Activated naive CD4-positive, alpha-beta T cell treated with anti-CD3 and anti-CD28 coated beads for 36 hours (primary cell): ENCODE results near the gene USP53. TPM values are rescaled to one million over a fixed set of nuclear protein-coding genes. Genes with fewer than 3 reads are reported as not detected.
"Not testable (repeated sequence)": the region's sequence is repeated elsewhere in the genome, so short reads cannot be mapped to it uniquely, and the experiment has no call there.

ENCODE experiments used
- CTCF ChIA-PET: fragments of 350-600 bp; sonication (Branson Sonifier 250); formaldehyde crosslinking; loops from one replicate; lab custom pipeline; 2021; ENCODE audit warnings: antibody characterized with exemption; lab: Charles Lee
- DNase-seq: peaks from one replicate; pipeline ENCODE4 v3.0.0-alpha.2; 2020
- H3K27ac Mint-ChIP-seq: one replicate; pipeline ENCODE4 v1.8.0; 2021; ENCODE audit warnings: mild to moderate bottlenecking, mixed read lengths
- H3K27me3 Mint-ChIP-seq: one replicate; pipeline ENCODE4 v1.8.0; 2021; ENCODE audit warnings: low read depth, mixed read lengths
- H3K36me3 Mint-ChIP-seq: one replicate; pipeline ENCODE4 v1.8.0; 2021; ENCODE audit warnings: low read depth, mixed read lengths
- H3K4me1 Mint-ChIP-seq: one replicate; pipeline ENCODE4 v1.8.0; 2021; ENCODE audit warnings: low read depth, mixed read lengths
- H3K4me3 Mint-ChIP-seq: one replicate; pipeline ENCODE4 v1.8.0; 2021; ENCODE audit warnings: mild to moderate bottlenecking, moderate library complexity, mixed read lengths
- H3K9me3 Mint-ChIP-seq: one replicate; pipeline ENCODE4 v1.8.0; 2021; ENCODE audit warnings: mixed read lengths
- intact Hi-C: fragments of 100-400 bp; cut with micrococcal nuclease; formaldehyde crosslinking; loops from one replicate; pipeline ENCODE4 v1.15.1; 2023
- total RNA-seq, 2 experiments: library from RNA; stranded (reverse); gene quantifications; one replicate each; pipeline ENCODE4 v1.2.3, GENCODE V29; 2021

Gene USP53
- total RNA-seq, 2 experiments from 2014 or later = 8.6 to 9.3 TPM

GRCh38 chr4:119329835-119330620, 117.5 kb downstream of the USP53 start:
- H3K27me3 Mint-ChIP-seq = no peaks in the 10 kb centered on the region
- H3K4me3 Mint-ChIP-seq = no peak overlapping the region
- CTCF ChIA-PET = no interaction called here
- intact Hi-C loops = no loop called here
- H3K27ac Mint-ChIP-seq = no peak overlapping the region
- DNase-seq = no peak
- no peaks in the 10 kb centered on the region for H3K36me3 Mint-ChIP-seq
- no peaks in the 10 kb centered on the region for H3K9me3 Mint-ChIP-seq
- no peaks in the 10 kb centered on the region for H3K4me1 Mint-ChIP-seq

- H3K36me3 Mint-ChIP-seq, H3K9me3 Mint-ChIP-seq, H3K4me3 Mint-ChIP-seq, H3K27me3 Mint-ChIP-seq, H3K4me1 Mint-ChIP-seq, intact Hi-C loops, DNase-seq, H3K27ac Mint-ChIP-seq, CTCF ChIA-PET: not testable (repeated sequence)
Observed at GRCh38 chr4:119336332-119336979, 123.9 kb downstream of the USP53 start.

GRCh38 chr4:119337010-119337409, 124.5 kb downstream of the USP53 start:
- peaks cover 2% of the 10 kb centered on the region for H3K4me1 Mint-ChIP-seq
- H3K27me3 Mint-ChIP-seq = no peaks in the 10 kb centered on the region
- H3K4me3 Mint-ChIP-seq = no peak overlapping the region
- H3K27ac Mint-ChIP-seq = no peak overlapping the region
- DNase-seq = no peak
- intact Hi-C loops = no loop called here
- CTCF ChIA-PET = no interaction called here
- H3K9me3 Mint-ChIP-seq = no peaks in the 10 kb centered on the region
- H3K36me3 Mint-ChIP-seq = no peaks in the 10 kb centered on the region

GRCh38 chr4:119339895-119340294, 127.4 kb downstream of the USP53 start:
- H3K27me3 Mint-ChIP-seq, DNase-seq, intact Hi-C loops, CTCF ChIA-PET, H3K4me3 Mint-ChIP-seq, H3K9me3 Mint-ChIP-seq, H3K27ac Mint-ChIP-seq, H3K4me1 Mint-ChIP-seq, H3K36me3 Mint-ChIP-seq: not testable (repeated sequence)

- DNase-seq, H3K27me3 Mint-ChIP-seq, H3K36me3 Mint-ChIP-seq, intact Hi-C loops, CTCF ChIA-PET, H3K9me3 Mint-ChIP-seq, H3K27ac Mint-ChIP-seq, H3K4me3 Mint-ChIP-seq, H3K4me1 Mint-ChIP-seq: not testable (repeated sequence)
Observed at GRCh38 chr4:119343293-119343692, 130.8 kb downstream of the USP53 start.

Other genes with a start within 250 kb of the USP53 start
- not detected for gene MYOZ2, start 76.9 kb upstream of the USP53 start, total RNA-seq
- gene FABP2, start 109.4 kb downstream of the USP53 start, total RNA-seq = not detected